OCI-LY3 (cell line): ENCODE results near the gene SLC23A3.
A peak's percentile ranks its signal among the peaks of the same experiment; 100 is the strongest.

Source experiments
- H2AFZ ChIP-seq: fragments of 200-600, 300-600 bp; shearing (Covaris generic); 2 replicates; pipeline ENCODE4 v1.6.0; 2014; ENCODE audit warnings: antibody characterized with exemption, low read depth, low read length
- H3K27ac ChIP-seq: fragments of 200-600, 300-600 bp; sonication (generic); 2 replicates; pipeline ENCODE4 v1.5.1; 2014; ENCODE audit warnings: mild to moderate bottlenecking, low read length, moderate library complexity, mixed read lengths
- H3K27me3 ChIP-seq: fragments of 200-600, 300-600 bp; sonication (generic); 2 replicates; pipeline ENCODE4 v1.6.1; 2014; ENCODE audit warnings: low read depth, low read length, mixed read lengths
- H3K36me3 ChIP-seq: fragments of 200-600, 300-600 bp; sonication (generic); replicated peaks from 2 replicates; pipeline ENCODE3; 2014; ENCODE audit warnings: low read depth, low read length, mixed read lengths
- H3K4me1 ChIP-seq: fragments of 300-600, 200-600 bp; sonication (generic); 2 replicates; pipeline ENCODE4 v1.6.1; 2014; ENCODE audit warnings: low read length, mixed read lengths
- H3K4me2 ChIP-seq: fragments of 200-600, 300-600 bp; sonication (generic); 2 replicates; pipeline ENCODE4 v1.6.1; 2014; ENCODE audit warnings: low read length, mixed read lengths
- H3K4me3 ChIP-seq: fragments of 300-600, 200-600 bp; sonication (generic); 2 replicates; pipeline ENCODE4 v1.5.1; 2014; ENCODE audit warnings: antibody characterized with exemption, mild to moderate bottlenecking, low read length, moderate library complexity
- H3K79me2 ChIP-seq: fragments of 300-600, 200-600 bp; shearing (Covaris generic); 2 replicates; pipeline ENCODE4 v1.6.1; 2014; ENCODE audit warnings: mild to moderate bottlenecking, low read length, mixed read lengths
- H3K9ac ChIP-seq: fragments of 300-600, 200-600 bp; shearing (Covaris generic); 2 replicates; pipeline ENCODE4 v1.6.0; 2014; ENCODE audit warnings: mild to moderate bottlenecking, low read length, moderate library complexity
- H3K9me3 ChIP-seq: fragments of 200-600, 300-600 bp; shearing (Covaris generic); 2 replicates; pipeline ENCODE4 v1.6.1; 2014; ENCODE audit warnings: low read length, mixed read lengths; ENCODE audit not compliant: insufficient read depth
- H4K20me1 ChIP-seq: fragments of 200-600, 300-600 bp; sonication (generic); 2 replicates; pipeline ENCODE4 v1.6.1; 2016; ENCODE audit warnings: low read length, mixed read lengths; ENCODE audit not compliant: insufficient read depth
- CTCF ChIP-seq: fragments of 200-600, 300-600 bp; sonication (generic); IDR thresholded peaks from 2 replicates; pipeline ENCODE4 v1.5.1; 2014; ENCODE audit warnings: antibody characterized with exemption, low read length, low read depth
- EZH2phosphoT487 ChIP-seq: fragments of 200-600 bp; shearing (Covaris generic); IDR thresholded peaks from 2 replicates; pipeline ENCODE4 v1.6.1; 2018; ENCODE audit warnings: antibody characterized with exemption, mixed run types, low read depth

SLC23A3 gene

DNA sequence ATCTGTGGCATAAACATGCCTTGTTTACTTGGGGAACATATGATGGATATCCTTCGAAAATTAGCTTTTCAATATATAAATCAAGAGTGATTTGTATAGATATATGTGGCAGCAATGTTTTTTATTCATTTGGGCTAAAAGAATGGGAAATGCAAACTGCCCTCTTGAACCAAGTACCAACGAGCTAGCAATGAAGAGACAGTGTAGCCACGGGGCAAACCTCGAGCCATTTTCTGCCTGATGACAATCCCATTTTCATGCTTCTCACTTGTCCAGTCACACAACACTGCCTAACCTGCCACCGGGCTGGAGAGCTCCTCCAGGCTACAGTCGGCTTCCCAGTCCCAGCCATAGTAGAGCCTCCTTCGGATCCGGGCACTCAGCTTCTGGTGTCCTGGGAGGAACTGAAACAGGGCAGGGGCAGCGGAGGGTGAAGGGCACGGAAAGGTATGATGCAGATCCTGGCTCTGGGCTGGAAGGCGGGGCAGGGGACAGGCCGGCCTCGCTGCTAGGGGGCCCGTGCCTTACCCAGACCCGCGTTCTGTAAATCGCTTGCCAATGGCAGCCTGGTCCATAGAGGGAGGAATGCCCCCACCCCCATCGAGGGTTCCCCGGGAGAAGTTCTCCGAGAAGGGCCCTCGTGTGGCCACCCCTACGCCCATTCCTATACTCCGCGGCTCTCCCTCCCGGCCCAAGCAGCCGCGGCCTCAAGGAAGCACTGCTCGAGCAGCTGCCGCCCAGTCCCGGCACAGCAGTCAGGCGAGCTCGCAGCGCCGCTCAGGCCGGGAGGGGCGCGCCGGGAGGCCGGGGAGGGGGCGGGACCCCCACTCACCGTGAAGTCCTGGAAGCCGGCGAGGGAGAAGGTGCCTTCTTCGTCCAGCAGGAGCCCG lies 6.3 kb upstream of the SLC23A3 start:
- H2AFZ ChIP-seq = no peak overlapping the region
- no peaks in the 10 kb centered on the region for H3K9me3 ChIP-seq
- peak overlapping the region; percentile 97 for H3K4me3 ChIP-seq
- peak overlapping the region; percentile 99 for H3K9ac ChIP-seq
- no peak for TF ChIP-seq EZH2phosphoT487
- no peak for TF ChIP-seq CTCF
- peaks cover 8% of the 10 kb centered on the region for H3K36me3 ChIP-seq
- H3K27ac ChIP-seq = peak overlapping the region; percentile 98
- H4K20me1 ChIP-seq = no peaks in the 10 kb centered on the region
- H3K4me1 ChIP-seq = peaks cover 13% of the 10 kb centered on the region
- peak overlapping the region; percentile 96 for H3K4me2 ChIP-seq
- no peaks in the 10 kb centered on the region for H3K27me3 ChIP-seq
- peaks cover 8% of the 10 kb centered on the region for H3K79me2 ChIP-seq

GRCh38 chr2:219175486-219175885 lies 5.7 kb upstream of the SLC23A3 start:
- Histone ChIP-seq H3K4me3 (peak overlapping the region; percentile 97), H4K20me1 (no peaks in the 10 kb centered on the region), H3K4me1 (peaks cover 13% of the 10 kb centered on the region), H3K27ac (no peak overlapping the region), H3K4me2 (peak overlapping the region; percentile 96), H3K36me3 (peaks cover 8% of the 10 kb centered on the region), H3K27me3 (no peaks in the 10 kb centered on the region), H3K79me2 (peaks cover 8% of the 10 kb centered on the region), H3K9me3 (no peaks in the 10 kb centered on the region), H2AFZ (no peak overlapping the region), H3K9ac (peak overlapping the region; percentile 99)
- TF ChIP-seq CTCF (no peak), EZH2phosphoT487 (no peak)

DNA sequence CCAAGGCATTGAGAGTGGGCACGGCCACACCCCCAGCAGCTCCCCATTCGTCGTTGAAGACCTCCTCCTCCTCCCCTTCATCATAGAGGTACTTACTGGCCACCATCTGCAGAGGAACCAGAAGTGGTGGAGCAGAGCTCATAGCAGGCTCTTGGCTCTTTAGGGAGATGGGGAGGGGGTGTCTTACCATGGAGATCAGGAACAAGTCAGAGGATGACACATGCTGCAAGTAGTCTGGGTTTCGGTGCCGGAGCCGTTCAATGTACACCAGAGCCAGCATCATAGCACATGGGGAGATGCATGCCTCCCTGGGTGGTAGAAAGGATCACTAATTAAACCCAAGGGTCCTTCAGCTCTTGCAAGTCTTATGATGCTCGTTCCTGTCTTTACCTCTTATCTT lies 5.0 kb upstream of the SLC23A3 start:
- Histone ChIP-seq H2AFZ (no peak overlapping the region), H3K4me1 (peaks cover 13% of the 10 kb centered on the region), H3K36me3 (peaks cover 8% of the 10 kb centered on the region), H3K4me2 (no peak overlapping the region), H3K79me2 (peaks cover 8% of the 10 kb centered on the region), H3K4me3 (no peak overlapping the region), H3K9me3 (no peaks in the 10 kb centered on the region), H3K9ac (no peak overlapping the region), H3K27ac (no peak overlapping the region), H3K27me3 (no peaks in the 10 kb centered on the region), H4K20me1 (no peaks in the 10 kb centered on the region)
- TF ChIP-seq EZH2phosphoT487 (no peak), CTCF (no peak)

- H3K4me1 ChIP-seq = peaks cover 10% of the 10 kb centered on the region
- H3K9me3 ChIP-seq = no peaks in the 10 kb centered on the region
- no peak overlapping the region for H3K4me3 ChIP-seq
- TF ChIP-seq CTCF = no peak
- no peak for TF ChIP-seq EZH2phosphoT487
- H3K36me3 ChIP-seq = peaks cover 8% of the 10 kb centered on the region
- no peak overlapping the region for H3K9ac ChIP-seq
- H3K27me3 ChIP-seq = no peaks in the 10 kb centered on the region
- no peak overlapping the region for H2AFZ ChIP-seq
- no peaks in the 10 kb centered on the region for H4K20me1 ChIP-seq
- no peak overlapping the region for H3K27ac ChIP-seq
- peaks cover 6% of the 10 kb centered on the region for H3K79me2 ChIP-seq
- no peak overlapping the region for H3K4me2 ChIP-seq
These were observed 4.3 kb upstream of the SLC23A3 start for GRCh38 chr2:219174146-219174545.
